Prostate gland (tissue), 2 donors: ENCODE results near the gene FAM50A. TPM values are rescaled to one million over a fixed set of nuclear protein-coding genes. Genes with fewer than 3 reads are reported as not detected.
"Not testable (repeated sequence)": the region's sequence is repeated elsewhere in the genome, so short reads cannot be mapped to it uniquely, and the experiment has no call there.

ENCODE experiments used
- DNase-seq: peaks from one replicate; pipeline ENCODE4 v3.0.0-alpha.2; 2019; ENCODE audit warnings: low spot score
- H3K27ac ChIP-seq, 2 donors: fragments of 200-600 bp; sonication (generic); 2 replicates each; pipeline ENCODE4 v1.5.1; 2017 to 2019
- H3K27me3 ChIP-seq: fragments of 200-600 bp; sonication (generic); replicated peaks from 2 replicates; pipeline ENCODE4 v1.5.1; 2019; ENCODE audit not compliant: insufficient read depth
- H3K36me3 ChIP-seq, 2 donors: fragments of 200-600 bp; sonication (generic); 1 replicate in 1 of 2; 2 replicates in 1 of 2; pipeline versions ENCODE4 v1.5.1 to v1.8.1; 2017 to 2019
- H3K4me1 ChIP-seq: fragments of 200-600 bp; sonication (generic); replicated peaks from 2 replicates; pipeline ENCODE4 v1.5.1; 2019
- H3K4me3 ChIP-seq, 2 donors: fragments of 200-600 bp; sonication (generic); 2 replicates each; pipeline ENCODE4 v1.5.1; 2017 to 2019
- H3K9me3 ChIP-seq: fragments of 200-600 bp; sonication (generic); 2 replicates; pipeline ENCODE4 v1.5.1; 2017
- POLR2A ChIP-seq: fragments of 450-650 bp; IDR thresholded peaks from one replicate; pipeline ENCODE4 v1.6.1; 2016; ENCODE audit warnings: antibody characterized with exemption, mild to moderate bottlenecking
- POLR2AphosphoS5 ChIP-seq: sonication (generic); formaldehyde crosslinking; IDR thresholded peaks from one replicate; pipeline ENCODE4 v1.6.1; 2017; ENCODE audit warnings: antibody characterized with exemption
- WGBS: methylation state at CpG from one replicate; pipeline ENCODE4 v1.1.5; 2018; 5-methylcytosine and 5-hydroxymethylcytosine counted together
- intact Hi-C: fragments of 100-400 bp; cut with DNase I; formaldehyde crosslinking; loops from one replicate; pipeline ENCODE4 v1.14.2; 2022
- total RNA-seq, 2 donors: library from RNA; depleted of rRNA; stranded (reverse); fragments of >200 nt; gene quantifications; one replicate each; pipeline ENCODE4 v1.1.0, GENCODE V29; 2016
- TF ChIP-seq, protein P1 (sequence below), 4 experiments: fragments of 200-600 bp in 2 of 4; fragments of 450-650 bp in 2 of 4; sonication (generic) in 2 of 4; IDR thresholded peaks; 1 replicate in 3 of 4; 2 replicates in 1 of 4; pipeline ENCODE4 v1.5.1; 2016 to 2019; ENCODE audit warnings: antibody characterized with exemption in 4 of 4, mild to moderate bottlenecking in 2 of 4, moderate library complexity in 2 of 4

FAM50A gene, protein sequence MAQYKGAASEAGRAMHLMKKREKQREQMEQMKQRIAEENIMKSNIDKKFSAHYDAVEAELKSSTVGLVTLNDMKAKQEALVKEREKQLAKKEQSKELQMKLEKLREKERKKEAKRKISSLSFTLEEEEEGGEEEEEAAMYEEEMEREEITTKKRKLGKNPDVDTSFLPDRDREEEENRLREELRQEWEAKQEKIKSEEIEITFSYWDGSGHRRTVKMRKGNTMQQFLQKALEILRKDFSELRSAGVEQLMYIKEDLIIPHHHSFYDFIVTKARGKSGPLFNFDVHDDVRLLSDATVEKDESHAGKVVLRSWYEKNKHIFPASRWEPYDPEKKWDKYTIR
- 10 to 100 TPM; 32.9 to 35.8 TPM for total RNA-seq

DNA sequence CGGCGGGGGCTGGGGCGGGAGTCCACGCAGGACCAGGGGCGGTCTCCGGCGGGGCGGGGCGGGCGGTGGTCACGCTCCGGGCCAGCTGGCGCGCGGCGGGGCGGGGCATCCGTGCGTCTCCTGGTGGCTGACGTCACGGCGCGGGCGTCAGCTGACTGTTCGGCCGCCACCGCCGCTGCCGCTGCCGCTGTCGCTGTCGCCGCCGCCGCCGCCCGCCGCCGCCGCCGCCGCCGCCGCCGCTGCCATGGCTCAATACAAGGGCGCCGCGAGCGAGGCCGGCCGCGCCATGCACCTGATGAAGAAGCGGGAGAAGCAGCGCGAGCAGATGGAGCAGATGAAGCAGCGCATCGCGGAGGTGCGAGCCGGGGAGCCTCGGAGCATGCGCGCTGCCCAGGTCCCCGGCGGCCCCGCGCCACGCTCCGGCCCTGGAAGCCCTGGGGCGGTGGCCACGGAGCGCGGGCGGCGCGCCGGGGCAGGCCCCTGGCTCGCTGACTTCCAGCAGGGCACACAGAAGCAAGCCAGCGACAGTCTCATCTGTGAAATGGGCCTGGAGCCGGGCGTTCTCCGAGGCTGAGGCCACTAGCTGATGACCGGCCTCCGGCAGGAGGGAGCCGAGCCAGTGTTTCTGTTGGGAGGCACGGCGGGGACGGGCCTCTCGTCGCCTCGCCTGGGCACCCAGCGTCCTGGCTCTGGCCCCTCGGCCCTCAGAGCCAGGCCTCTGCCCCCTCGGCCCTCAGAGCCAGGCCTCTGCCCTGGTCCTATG is at the start of gene FAM50A:
FAM50A (plus strand) TSS at position 150 of the 763 bp plus-strand sequence; CDS start at position 245, 95 bp downstream.
- Histone ChIP-seq H3K36me3 (no peaks in the 10 kb centered on the region), H3K9me3 (no peaks in the 10 kb centered on the region), H3K4me1 (no peaks in the 10 kb centered on the region), H3K4me3 (peak within 1 kb of the TSS; percentile 38 to 48), H3K27me3 (no peaks in the 10 kb centered on the region), H3K27ac (peak within 1 kb of the TSS; percentile 88 to 89)
- intact Hi-C loops, result no loop called here
- WGBS, result 3% methylated on average over 7 of the region's 94 CpGs
- peak; percentile 67 for DNase-seq
- TF ChIP-seq POLR2AphosphoS5 (no peak), POLR2A (peak; percentile 20)
- TF ChIP-seq, protein P1, sequence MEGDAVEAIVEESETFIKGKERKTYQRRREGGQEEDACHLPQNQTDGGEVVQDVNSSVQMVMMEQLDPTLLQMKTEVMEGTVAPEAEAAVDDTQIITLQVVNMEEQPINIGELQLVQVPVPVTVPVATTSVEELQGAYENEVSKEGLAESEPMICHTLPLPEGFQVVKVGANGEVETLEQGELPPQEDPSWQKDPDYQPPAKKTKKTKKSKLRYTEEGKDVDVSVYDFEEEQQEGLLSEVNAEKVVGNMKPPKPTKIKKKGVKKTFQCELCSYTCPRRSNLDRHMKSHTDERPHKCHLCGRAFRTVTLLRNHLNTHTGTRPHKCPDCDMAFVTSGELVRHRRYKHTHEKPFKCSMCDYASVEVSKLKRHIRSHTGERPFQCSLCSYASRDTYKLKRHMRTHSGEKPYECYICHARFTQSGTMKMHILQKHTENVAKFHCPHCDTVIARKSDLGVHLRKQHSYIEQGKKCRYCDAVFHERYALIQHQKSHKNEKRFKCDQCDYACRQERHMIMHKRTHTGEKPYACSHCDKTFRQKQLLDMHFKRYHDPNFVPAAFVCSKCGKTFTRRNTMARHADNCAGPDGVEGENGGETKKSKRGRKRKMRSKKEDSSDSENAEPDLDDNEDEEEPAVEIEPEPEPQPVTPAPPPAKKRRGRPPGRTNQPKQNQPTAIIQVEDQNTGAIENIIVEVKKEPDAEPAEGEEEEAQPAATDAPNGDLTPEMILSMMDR (IDR thresholded peaks at IDR 0.05), result peak in 1 of 4 experiments; percentile 26

DNA sequence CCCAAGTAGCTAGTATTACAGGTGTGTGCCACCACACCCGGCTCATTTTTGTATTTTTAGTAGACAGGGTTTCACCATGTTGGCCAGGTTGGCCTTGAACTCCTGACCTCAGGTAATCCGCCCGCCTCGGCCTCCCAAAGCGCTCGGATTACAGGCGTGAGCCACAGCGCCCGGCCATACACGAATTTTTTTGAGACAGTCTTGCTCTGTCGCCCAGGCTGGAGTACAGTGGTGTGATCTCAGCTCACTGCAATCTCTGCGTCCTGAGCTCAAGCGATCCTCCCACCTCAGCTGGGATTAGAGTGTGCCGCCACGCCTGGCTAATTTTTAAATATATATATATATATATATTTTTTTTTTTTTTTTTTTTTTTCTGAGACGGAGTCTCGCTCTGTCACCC is 47.6 kb upstream of the FAM50A start:
- WGBS, result 89% methylated on average over 13 of the region's 17 CpGs
- not testable (repeated sequence) for H3K4me3 ChIP-seq, H3K36me3 ChIP-seq, H3K27ac ChIP-seq, H3K9me3 ChIP-seq, H3K4me1 ChIP-seq, DNase-seq, H3K27me3 ChIP-seq
- intact Hi-C loops, result loop anchor here (5.0 kb wide), 1 partner anchor 136 kb away; no protein-coding TSS in a partner anchor

GRCh38 chrX:154396973-154397887 is 46.7 kb upstream of the FAM50A start:
- TF ChIP-seq POLR2A (no peak), POLR2AphosphoS5 (no peak)
- TF ChIP-seq, protein P1 (IDR thresholded peaks at IDR 0.05), result no peak
- intact Hi-C loops, result loop anchor here (5.0 kb wide), 1 partner anchor 135 kb away; no protein-coding TSS in a partner anchor
- no peaks in the 10 kb centered on the region for H3K4me1 ChIP-seq
- 2% methylated on average over 31 of the region's 53 CpGs for WGBS
- DNase-seq, result no peak
- H3K36me3 ChIP-seq, result no peaks in the 10 kb centered on the region
- H3K4me3 ChIP-seq, result peak overlapping the region; percentile 56 to 62
- H3K27ac ChIP-seq, result peak overlapping the region; percentile 95 to 96
- H3K27me3 ChIP-seq, result no peaks in the 10 kb centered on the region
- H3K9me3 ChIP-seq, result no peaks in the 10 kb centered on the region

DNA sequence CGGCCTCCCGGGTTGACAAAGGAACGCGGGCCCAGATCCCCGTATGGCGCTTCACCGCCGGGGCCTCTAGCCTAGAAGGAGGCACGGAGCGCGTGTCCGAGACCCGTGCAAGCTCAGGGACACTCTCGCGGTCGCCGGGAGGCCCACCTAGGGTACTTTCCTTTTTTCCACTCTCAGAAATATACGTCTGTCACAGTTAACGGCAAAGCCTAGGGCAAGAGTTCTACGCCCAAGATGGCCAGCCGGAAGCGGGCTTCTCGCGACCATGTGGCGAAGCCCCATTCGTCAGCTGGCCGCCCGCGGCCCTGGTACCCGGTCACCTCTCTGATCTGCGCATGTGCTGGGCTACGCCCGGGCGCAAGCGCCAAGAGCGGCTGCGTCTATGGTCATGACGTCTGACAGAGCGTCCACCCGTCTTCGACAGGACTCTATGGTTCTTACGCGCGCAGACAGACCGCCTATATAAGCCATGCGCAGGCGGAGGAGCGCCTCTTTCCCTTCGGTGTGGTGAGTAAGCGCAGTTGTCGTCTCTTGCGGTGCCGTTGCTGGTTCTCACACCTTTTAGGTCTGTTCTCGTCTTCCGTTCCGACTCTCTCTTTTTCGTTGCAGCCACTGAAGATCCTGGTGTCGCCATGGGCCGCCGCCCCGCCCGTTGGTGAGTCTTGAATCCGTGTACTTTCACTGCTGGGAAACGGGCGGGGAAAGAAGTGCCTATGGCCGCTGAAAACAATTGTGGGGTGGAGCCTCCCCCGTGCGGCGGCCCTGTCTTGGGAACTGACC is 45.9 kb upstream of the FAM50A start, which contains the start of gene RPL10:
RPL10 (plus strand) TSS at position 490 of the 780 bp plus-strand sequence; CDS start at position 633, 143 bp downstream.
- Histone ChIP-seq H3K9me3 (no peaks in the 10 kb centered on the region), H3K4me1 (no peaks in the 10 kb centered on the region), H3K4me3 (peak within 1 kb of the TSS; percentile 56 to 62), H3K27ac (peak within 1 kb of the TSS; percentile 95 to 96), H3K27me3 (no peaks in the 10 kb centered on the region), H3K36me3 (no peaks in the 10 kb centered on the region)
- DNase-seq, result peak; percentile 92
- WGBS, result under 1% methylated on average over 44 of the region's 69 CpGs
- peak; percentile 94 for TF ChIP-seq POLR2AphosphoS5
- peak; percentile 81 for TF ChIP-seq POLR2A
- TF ChIP-seq, protein P1 (IDR thresholded peaks at IDR 0.05), result peak in 1 of 4 experiments; percentile 25
- intact Hi-C loops, result loop anchor here (5.0 kb wide), 1 partner anchor 134 kb away; no protein-coding TSS in a partner anchor
